HepG2 (cell line): Measurements from ENCODE around the gene NOP56.

Experiments used
- CTCF ChIP-seq: sonication (generic); formaldehyde crosslinking; IDR thresholded peaks from 2 replicates; pipeline ENCODE4 v1.5.0; 2020; ENCODE audit warnings: mild to moderate bottlenecking, missing genetic modification reagents, moderate library complexity
- HDAC2 ChIP-seq: sonication (generic); formaldehyde crosslinking; IDR thresholded peaks from 2 replicates; pipeline ENCODE4 v1.4.0; 2020; ENCODE audit warnings: missing genetic modification reagents
- PHF5A ChIP-seq: IDR thresholded peaks from one replicate; pipeline ENCODE4 v1.6.1; 2018; ENCODE audit warnings: low read depth, missing genetic modification reagents; ENCODE audit not compliant: unreplicated experiment
- RFX1 ChIP-seq: fragments of 450-650 bp; IDR thresholded peaks from 2 replicates; pipeline ENCODE4 v1.6.1; 2017
- SAFB2 ChIP-seq: sonication (generic); formaldehyde crosslinking; IDR thresholded peaks from 2 replicates; pipeline ENCODE4 v1.5.1; 2020; ENCODE audit warnings: missing genetic modification reagents, low read depth, mild to moderate bottlenecking, borderline replicate concordance
- TAF1 ChIP-seq: sonication (generic); formaldehyde crosslinking; IDR thresholded peaks from 2 replicates; pipeline ENCODE4 v1.4.0; 2020; ENCODE audit warnings: missing genetic modification reagents
- TCF12 ChIP-seq, 2 experiments: fragments of 450-650 bp in 1 of 2; sonication (generic) in 1 of 2; formaldehyde crosslinking in 1 of 2; IDR thresholded peaks; 2 replicates each; pipeline versions ENCODE4 v1.6.1 to v1.8.0; 2017 to 2022; ENCODE audit warnings: antibody characterized with exemption in 1 of 2, mild to moderate bottlenecking in 1 of 2, missing genetic modification reagents in 1 of 2, moderate library complexity in 1 of 2
- ZBTB26 ChIP-seq: IDR thresholded peaks from 2 replicates; pipeline ENCODE4 v1.6.1; 2016; ENCODE audit warnings: missing compliant biosample characterization, missing genetic modification reagents, borderline replicate concordance
- ZSCAN9 ChIP-seq: IDR thresholded peaks from 2 replicates; pipeline ENCODE4 v1.6.1; 2016; ENCODE audit warnings: borderline replicate concordance

- TF ChIP-seq TCF12 (IDR thresholded peaks at IDR 0.05) (no peak), TCF12 (CRISPR knock-in tag; IDR thresholded peaks at IDR 0.05) (no peak), ZBTB26 (CRISPR knock-in tag) (no peak), ZSCAN9 (no peak), CTCF (CRISPR knock-in tag) (no peak), PHF5A (CRISPR knock-in tag) (no peak), TAF1 (no peak), RFX1 (no peak), SAFB2 (no peak), HDAC2 (no peak)
Measured at GRCh38 chr20:2656471-2657117, 4.2 kb downstream of the NOP56 start.
